ENCODE data around the gene OSBPL10. TPM values are rescaled to one million over a fixed set of nuclear protein-coding genes. Genes with fewer than 3 reads are reported as not detected.

The OSBPL10 gene
- total RNA-seq, 2 donors from 2014 or later = 23.8 to 33.6 TPM

GRCh38 chr3:31668242-31668641, 312.8 kb downstream of the OSBPL10 start:
- Histone ChIP-seq H3K27me3 (ENCODE audit: control insufficient read depth, insufficient read depth, low read length, poor library complexity, severe bottlenecking) (no peaks in the 10 kb centered on the region), H3K27ac (ENCODE audit: low read depth, low read length) (no peak overlapping the region), H3K4me1 (ENCODE audit: control insufficient read depth, insufficient read depth, low read length) (no peaks in the 10 kb centered on the region), H3K9ac (ENCODE audit: extremely low read depth, low read length, poor library complexity, severe bottlenecking) (no peak overlapping the region), H3K9me3 (ENCODE audit: control insufficient read depth, low read length) (no peaks in the 10 kb centered on the region), H3K36me3 (ENCODE audit: control insufficient read depth, insufficient read depth, low read length) (no peaks in the 10 kb centered on the region), H3K4me3 (ENCODE audit: low read length) (no peak overlapping the region)
- Mint-ChIP-seq H3K36me3 (ENCODE audit: low read depth) (no peaks in the 10 kb centered on the region), H3K9me3 (no peaks in the 10 kb centered on the region), H3K4me1 (peaks cover 3% of the 10 kb centered on the region), H3K27me3 (ENCODE audit: insufficient read depth) (no peaks in the 10 kb centered on the region), H3K27ac (no peak overlapping the region), H3K4me3 (no peak overlapping the region)
- TF ChIP-seq CTCF (conservative IDR thresholded peaks at IDR 0.05) = no peak
- 85 to 93% methylated on average over 3 to 4 of the region's 4 CpGs for WGBS, 2 experiments (ENCODE audit: insufficient coverage in 1 of 2, insufficient read length in 1 of 2)
- no peak for DNase-seq

- H3K4me3 Mint-ChIP-seq = no peak overlapping the region
- Histone ChIP-seq H3K27ac (ENCODE audit: low read depth, low read length) (no peak overlapping the region), H3K9ac (ENCODE audit: extremely low read depth, low read length, poor library complexity, severe bottlenecking) (no peak overlapping the region), H3K36me3 (ENCODE audit: control insufficient read depth, insufficient read depth, low read length) (no peaks in the 10 kb centered on the region), H3K4me3 (ENCODE audit: low read length) (no peak overlapping the region), H3K4me1 (ENCODE audit: control insufficient read depth, insufficient read depth, low read length) (no peaks in the 10 kb centered on the region), H3K27me3 (ENCODE audit: control insufficient read depth, insufficient read depth, low read length, poor library complexity, severe bottlenecking) (no peaks in the 10 kb centered on the region), H3K9me3 (ENCODE audit: control insufficient read depth, low read length) (no peaks in the 10 kb centered on the region)
- peaks cover 3% of the 10 kb centered on the region for H3K4me1 Mint-ChIP-seq
- H3K36me3 Mint-ChIP-seq (ENCODE audit: low read depth) = no peaks in the 10 kb centered on the region
- no peaks in the 10 kb centered on the region for H3K27me3 Mint-ChIP-seq (ENCODE audit: insufficient read depth)
- H3K9me3 Mint-ChIP-seq = no peaks in the 10 kb centered on the region
- no peak overlapping the region for H3K27ac Mint-ChIP-seq
- 88% methylated on average over 1 of the region's 1 CpG; no CpG with 5 or more reads in 1 of the 2 experiments for WGBS, 2 experiments (ENCODE audit: insufficient coverage in 1 of 2, insufficient read length in 1 of 2)
- TF ChIP-seq CTCF (conservative IDR thresholded peaks at IDR 0.05) = no peak
- DNase-seq = no peak
Measured at GRCh38 chr3:31667582-31667981, 313.5 kb downstream of the OSBPL10 start.

GRCh38 chr3:31664031-31664430, 317.0 kb downstream of the OSBPL10 start:
- DNase-seq = no peak
- Histone ChIP-seq H3K27ac (ENCODE audit: low read depth, low read length) (no peak overlapping the region), H3K27me3 (ENCODE audit: control insufficient read depth, insufficient read depth, low read length, poor library complexity, severe bottlenecking) (no peaks in the 10 kb centered on the region), H3K4me3 (ENCODE audit: low read length) (no peak overlapping the region), H3K9me3 (ENCODE audit: control insufficient read depth, low read length) (no peaks in the 10 kb centered on the region), H3K4me1 (ENCODE audit: control insufficient read depth, insufficient read depth, low read length) (no peaks in the 10 kb centered on the region), H3K36me3 (ENCODE audit: control insufficient read depth, insufficient read depth, low read length) (no peaks in the 10 kb centered on the region), H3K9ac (ENCODE audit: extremely low read depth, low read length, poor library complexity, severe bottlenecking) (no peak overlapping the region)
- WGBS, 2 experiments (ENCODE audit: insufficient coverage in 1 of 2, insufficient read length in 1 of 2) = 94 to 98% methylated on average over 12 to 17 of the region's 17 CpGs
- no peak for TF ChIP-seq CTCF (conservative IDR thresholded peaks at IDR 0.05)
- H3K9me3 Mint-ChIP-seq = no peaks in the 10 kb centered on the region
- H3K36me3 Mint-ChIP-seq (ENCODE audit: low read depth) = peaks cover 12% of the 10 kb centered on the region
- no peaks in the 10 kb centered on the region for H3K27me3 Mint-ChIP-seq (ENCODE audit: insufficient read depth)
- H3K4me1 Mint-ChIP-seq = peaks cover 14% of the 10 kb centered on the region
- no peak overlapping the region for H3K4me3 Mint-ChIP-seq
- no peak overlapping the region for H3K27ac Mint-ChIP-seq
